NCI-H146 treated with DMSO at 0.1 percent for 48 hours (cell line): ENCODE results near the gene PKNOX2.
A peak's percentile ranks its signal among the peaks of the same experiment; 100 is the strongest.

Experiments
- DNase-seq: peaks from one replicate; lab custom pipeline; 2025; ENCODE audit not compliant: unreplicated experiment; lab: John Stamatoyannopoulos, UW

PKNOX2 gene

GRCh38 chr11:125164422-125165110, at the start of gene PKNOX2:
TSS of gene PKNOX2 (plus strand) at chr11:125164751. CDS start at chr11:125351306, 186,555 bp downstream.
- DNase-seq: peak; percentile 23

- DNase-seq: no peak
These were observed 47.1 kb upstream of the PKNOX2 start for GRCh38 chr11:125117429-125117828.

GRCh38 chr11:125123194-125123946, 41.2 kb upstream of the PKNOX2 start:
- no peak for DNase-seq

- peak; percentile 49 for DNase-seq
These were observed 40.5 kb upstream of the PKNOX2 start for GRCh38 chr11:125123947-125124617.

GRCh38 chr11:125124618-125124992, 39.9 kb upstream of the PKNOX2 start:
- DNase-seq: no peak

GRCh38 chr11:125128450-125128849, 36.1 kb upstream of the PKNOX2 start:
- no peak for DNase-seq

- no peak for DNase-seq
These were observed 35.1 kb upstream of the PKNOX2 start for GRCh38 chr11:125129316-125129993.

GRCh38 chr11:125132071-125132470, 32.5 kb upstream of the PKNOX2 start:
- DNase-seq: no peak

- DNase-seq: no peak
These were observed 32.0 kb upstream of the PKNOX2 start for GRCh38 chr11:125132596-125132995.

- no peak for DNase-seq
These were observed 28.6 kb upstream of the PKNOX2 start for GRCh38 chr11:125136001-125136400.

- no peak for DNase-seq
These were observed 25.6 kb upstream of the PKNOX2 start for GRCh38 chr11:125138966-125139365.

GRCh38 chr11:125139778-125140177, 24.8 kb upstream of the PKNOX2 start:
- no peak for DNase-seq

- no peak for DNase-seq
These were observed 24.3 kb upstream of the PKNOX2 start for GRCh38 chr11:125140233-125140632.

GRCh38 chr11:125141178-125141577, 23.4 kb upstream of the PKNOX2 start:
- DNase-seq: no peak

GRCh38 chr11:125141686-125142535, 22.6 kb upstream of the PKNOX2 start:
- DNase-seq: no peak

GRCh38 chr11:125146232-125146631, 18.3 kb upstream of the PKNOX2 start:
- no peak for DNase-seq

GRCh38 chr11:125147280-125147679, 17.3 kb upstream of the PKNOX2 start:
- DNase-seq: no peak

GRCh38 chr11:125148011-125148410, 16.5 kb upstream of the PKNOX2 start:
- DNase-seq: no peak

- DNase-seq: no peak
These were observed 15.8 kb upstream of the PKNOX2 start for GRCh38 chr11:125148743-125149142.

GRCh38 chr11:125153837-125154236, 10.7 kb upstream of the PKNOX2 start:
- no peak for DNase-seq
